IPS-NIHi11 (cell line): ENCODE data around the gene PPP1R13L.

ENCODE experiments used
- DNase-seq: peaks from one replicate; pipeline ENCODE4 v3.0.0; 2012; ENCODE audit warnings: mixed read lengths, low spot score

The PPP1R13L gene

DNA sequence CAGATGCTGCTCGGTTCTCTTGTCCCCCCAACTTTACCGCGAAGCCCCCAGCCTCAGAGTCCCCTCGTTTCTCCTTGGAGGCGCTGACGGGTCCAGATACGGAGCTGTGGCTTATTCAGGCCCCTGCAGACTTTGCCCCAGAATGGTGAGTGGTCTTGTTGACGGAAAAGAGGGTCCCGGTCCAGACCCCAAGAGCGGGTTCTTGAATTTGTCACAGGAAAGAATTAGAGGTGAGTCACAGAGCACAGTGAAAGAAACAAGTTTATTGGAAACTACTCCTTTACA, 2.2 kb upstream of the PPP1R13L start:
- no peak for DNase-seq

DNA sequence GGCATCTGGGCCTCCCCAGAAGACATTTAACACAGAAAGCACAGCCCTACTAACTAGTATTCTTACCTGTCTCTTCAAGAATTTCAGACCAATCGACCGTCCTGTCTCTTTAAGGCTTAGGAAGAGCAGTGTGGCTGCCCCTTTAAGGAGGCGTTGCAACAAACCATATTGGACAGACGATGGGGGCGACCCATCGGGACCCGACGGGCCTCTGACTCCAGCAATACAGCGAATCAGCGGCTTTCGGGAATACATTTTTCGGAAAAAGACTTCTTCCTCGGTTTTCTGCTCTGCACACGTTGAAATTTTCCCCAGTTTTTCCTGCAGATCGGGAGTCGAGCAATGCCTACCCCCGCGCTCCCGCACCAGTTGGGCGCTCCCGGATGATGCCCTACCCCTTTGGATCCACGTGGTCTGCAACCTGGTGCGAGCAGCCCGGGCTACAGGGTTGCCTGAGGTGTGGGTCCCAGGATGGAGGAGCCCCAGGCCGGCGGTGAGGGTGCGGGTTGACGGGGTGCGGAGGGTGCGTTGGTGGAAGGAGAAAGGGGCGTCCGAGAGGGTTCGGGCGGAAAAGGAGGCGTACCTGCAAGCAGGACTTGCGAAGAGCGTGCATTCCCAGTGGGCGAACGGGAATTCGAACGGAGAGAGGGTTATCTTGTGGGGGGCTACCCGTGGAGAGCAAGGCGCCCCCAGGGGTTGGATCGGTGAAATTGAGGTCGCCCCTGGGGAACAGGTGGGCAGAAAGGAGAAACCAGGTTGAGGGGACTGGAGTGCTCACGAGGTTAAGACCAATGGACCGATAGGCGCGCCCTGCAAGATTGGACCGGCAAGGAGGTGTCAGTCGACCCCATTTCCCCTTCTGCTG, 1.6 kb upstream of the PPP1R13L start, which contains the start of gene POLR1G:
TSS of gene POLR1G (plus strand) at position 419 of the 865 bp plus-strand sequence. CDS start at position 472, 53 bp downstream.
- peak; percentile 92 for DNase-seq

DNA sequence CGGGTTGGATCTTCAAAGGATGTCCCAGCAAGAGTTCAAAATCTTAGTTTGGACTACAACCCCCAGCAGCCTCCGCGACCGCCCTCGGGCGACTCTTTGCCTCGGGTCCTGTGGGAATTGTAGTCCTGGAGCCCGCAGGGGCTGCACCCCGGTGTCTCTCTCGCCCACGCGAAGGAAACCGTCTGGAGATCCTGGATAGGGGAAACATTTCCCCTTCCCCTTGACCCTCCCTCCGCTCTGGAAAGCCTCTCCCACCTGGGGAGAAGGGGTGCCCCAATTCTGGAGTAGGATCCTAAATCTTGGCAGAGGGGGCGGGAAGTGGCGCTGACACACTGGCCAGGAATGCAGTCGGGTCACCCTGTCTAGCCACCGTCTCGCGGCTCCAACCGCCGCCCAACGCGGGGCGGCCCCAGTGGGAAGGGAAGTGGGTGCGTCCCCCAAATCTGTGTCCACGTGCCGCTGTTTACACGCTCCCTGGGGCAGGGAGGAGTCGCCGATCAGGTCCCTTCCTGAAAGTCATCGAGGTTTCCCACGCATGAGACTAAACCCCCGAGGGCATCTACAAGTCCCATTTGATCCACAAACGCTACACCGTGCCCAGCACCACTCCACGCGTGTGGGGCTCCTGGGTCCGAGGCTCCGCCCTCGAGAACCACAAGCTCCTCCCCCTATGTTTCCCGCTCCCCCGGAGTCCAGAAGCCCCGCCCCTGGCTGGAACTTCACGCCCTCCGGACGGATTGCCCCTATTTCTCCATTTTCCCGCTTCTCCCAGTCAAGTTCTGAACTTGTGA, 761 bp upstream of the PPP1R13L start:
- DNase-seq = peak; percentile 87

DNA sequence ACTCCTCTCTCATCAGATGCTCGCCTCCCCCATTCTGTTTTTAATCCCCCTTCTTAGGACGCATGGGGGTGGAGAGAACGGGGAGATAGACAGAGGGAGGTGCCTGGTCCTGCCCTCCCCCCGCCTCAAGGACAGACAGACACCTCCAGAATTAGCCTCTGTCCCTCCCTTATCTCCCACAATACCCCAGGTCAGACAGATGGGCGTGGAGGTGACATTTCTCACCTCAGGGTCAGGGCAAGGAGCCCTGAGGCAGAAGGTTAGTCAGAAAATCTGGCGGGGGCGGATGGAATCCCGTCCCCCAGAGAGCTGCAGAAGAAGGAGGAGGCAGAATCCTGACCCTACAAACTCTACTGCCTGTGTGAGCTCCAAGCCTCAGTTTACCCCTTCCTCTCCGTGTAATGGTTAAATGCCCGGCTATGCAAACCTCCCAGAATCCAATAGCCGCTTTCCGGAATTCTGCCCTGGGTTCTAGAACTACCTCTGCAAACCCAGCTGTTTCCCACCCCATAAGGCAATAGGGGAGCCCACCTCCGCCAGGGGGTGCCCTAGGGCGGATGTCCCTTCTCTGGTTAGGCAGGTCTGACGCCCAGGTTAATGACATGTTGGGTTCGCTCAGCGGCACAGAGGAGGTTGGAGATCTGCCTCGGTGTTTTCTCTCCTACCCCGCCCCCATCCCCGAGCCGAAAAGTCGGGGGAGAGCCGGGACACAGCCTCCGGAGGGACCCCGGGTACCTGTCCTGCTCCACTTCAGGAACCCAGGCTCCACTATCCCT, 900 bp downstream of the PPP1R13L start:
- peak; percentile 78 for DNase-seq

DNA sequence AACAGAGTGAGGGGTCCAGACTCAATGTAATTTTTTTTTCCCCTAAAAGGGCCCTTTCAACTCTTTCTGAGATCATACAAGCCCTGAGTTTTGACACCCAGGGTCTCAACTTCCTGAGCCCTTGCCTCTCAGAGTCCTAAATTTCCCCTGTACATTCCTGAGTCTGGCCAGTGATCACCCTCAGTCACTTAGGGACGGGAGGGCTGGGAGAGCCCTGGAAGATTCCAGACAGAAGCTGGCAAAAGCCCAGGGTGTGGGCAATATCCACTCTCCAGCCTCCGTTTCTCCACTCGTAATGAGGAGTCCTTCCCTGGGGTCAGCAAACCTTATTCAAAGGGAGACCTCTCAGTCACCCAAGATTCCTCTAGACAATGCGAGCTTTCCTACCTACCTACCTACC, 1.6 kb downstream of the PPP1R13L start:
- no peak for DNase-seq

DNA sequence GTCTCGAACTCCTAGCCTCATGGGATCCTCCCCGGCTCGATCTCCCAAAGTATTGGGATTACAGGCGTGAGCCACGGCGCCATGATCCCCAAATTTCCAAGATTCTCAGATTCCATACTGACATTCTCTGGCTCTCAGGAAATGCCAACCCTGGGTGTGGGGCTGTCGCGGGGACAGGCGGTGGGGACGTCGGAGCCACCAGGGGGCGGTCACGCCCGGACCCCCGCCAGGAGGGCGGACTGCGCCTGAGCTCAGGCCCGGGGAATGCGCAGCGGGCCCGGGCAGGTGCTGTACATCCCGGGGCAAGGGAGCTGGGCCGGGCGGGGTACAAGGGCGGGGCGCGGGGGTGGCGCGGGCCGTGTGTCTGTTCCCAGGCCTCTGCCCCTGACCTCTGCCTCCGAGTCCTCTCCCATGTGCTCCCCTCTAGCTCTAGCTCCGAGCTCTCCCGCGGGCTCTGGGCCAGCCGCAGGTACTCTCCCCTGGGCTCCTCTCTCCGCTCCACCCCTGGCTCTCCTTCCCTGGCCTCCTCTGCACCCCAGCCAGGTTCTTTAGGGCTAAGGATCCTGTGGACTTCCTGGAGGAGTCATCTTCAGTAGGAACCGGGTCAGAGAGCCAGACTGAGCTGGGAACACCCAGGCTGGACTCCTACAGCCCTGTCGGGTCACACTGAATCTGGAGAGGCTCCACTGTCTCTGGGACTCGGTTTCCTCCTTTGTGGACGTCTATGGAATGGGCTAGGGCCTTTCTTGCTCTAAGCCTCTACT, 2.4 kb downstream of the PPP1R13L start:
- peak; percentile 77 for DNase-seq

DNA sequence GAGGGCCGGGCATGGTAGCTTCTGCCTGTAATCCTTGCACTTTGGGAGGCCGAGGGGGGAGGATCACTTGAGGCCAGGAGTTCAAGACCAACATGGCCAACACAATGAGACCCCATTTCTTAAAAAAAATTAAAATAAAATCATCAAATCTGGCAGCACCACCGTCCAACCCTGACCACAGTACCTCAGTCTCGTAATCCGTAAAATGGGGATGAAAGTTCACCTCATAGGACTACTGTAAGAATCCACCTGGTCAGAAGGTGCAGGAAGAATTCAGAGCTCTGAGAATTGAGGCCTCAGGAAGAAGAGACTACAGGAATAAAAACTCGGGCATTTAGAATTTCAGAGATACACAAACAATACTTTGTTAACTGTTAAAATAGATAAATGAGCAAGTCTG, 3.1 kb downstream of the PPP1R13L start:
- DNase-seq = no peak

DNA sequence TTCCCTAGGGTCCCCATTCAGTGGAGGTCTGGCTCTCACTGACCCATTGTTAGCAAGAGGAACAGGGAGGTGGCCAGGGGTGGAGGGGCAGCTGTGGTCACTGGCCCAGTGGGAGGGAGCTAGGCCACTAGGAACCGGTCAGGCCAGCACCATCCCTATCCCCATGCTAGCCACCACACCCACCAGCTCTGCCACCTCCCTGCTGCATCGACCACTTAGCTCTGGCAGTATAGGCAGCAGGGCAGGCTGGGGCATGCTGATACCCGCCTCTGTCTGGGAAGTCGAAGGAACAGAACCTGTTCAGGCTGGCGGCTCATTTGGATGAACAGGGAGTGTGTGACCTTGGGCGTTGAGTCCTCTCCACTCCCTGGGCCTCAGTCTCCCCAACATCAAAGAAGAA, 4.7 kb downstream of the PPP1R13L start:
- no peak for DNase-seq

DNA sequence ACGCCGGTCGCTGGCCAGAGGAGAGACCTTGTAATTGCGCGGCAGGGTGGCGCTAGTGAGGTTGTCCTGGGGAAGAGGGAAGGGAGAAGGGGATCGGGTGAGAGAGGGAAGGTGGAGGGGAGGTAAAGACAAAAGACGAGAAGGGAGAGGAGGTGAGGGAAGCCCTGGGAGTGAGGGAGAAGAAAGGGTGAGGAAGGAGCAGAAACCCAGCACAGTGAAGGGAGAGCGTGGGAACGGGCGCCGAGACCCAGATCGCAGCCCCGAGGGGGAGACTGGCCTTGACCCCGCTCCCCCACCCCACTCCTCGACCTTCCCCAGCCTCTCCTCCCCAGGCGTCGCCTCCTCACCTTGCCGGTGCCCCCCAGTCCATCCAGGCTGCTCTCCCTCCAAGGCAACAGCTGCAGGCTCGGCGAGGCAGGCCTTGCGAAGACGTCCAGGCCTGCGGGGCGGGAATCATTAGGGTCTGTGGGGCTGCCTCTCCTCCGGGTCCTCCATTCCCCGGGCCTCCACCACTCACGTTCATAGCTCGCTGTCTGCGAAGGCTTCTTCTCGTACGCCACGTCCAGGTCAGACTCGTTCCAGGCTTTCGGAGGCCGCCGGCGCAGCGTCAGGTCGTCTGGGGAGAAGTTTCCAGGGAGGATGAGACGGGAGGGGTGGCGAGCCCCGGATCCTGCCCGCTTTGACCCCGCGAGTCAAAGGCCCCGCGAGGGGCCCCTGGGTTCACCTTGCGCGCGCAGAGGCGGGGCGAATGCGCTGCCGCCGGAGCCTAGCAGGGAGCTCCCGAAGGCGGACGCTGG, 8.8 kb downstream of the PPP1R13L start:
- DNase-seq = peak; percentile 74

DNA sequence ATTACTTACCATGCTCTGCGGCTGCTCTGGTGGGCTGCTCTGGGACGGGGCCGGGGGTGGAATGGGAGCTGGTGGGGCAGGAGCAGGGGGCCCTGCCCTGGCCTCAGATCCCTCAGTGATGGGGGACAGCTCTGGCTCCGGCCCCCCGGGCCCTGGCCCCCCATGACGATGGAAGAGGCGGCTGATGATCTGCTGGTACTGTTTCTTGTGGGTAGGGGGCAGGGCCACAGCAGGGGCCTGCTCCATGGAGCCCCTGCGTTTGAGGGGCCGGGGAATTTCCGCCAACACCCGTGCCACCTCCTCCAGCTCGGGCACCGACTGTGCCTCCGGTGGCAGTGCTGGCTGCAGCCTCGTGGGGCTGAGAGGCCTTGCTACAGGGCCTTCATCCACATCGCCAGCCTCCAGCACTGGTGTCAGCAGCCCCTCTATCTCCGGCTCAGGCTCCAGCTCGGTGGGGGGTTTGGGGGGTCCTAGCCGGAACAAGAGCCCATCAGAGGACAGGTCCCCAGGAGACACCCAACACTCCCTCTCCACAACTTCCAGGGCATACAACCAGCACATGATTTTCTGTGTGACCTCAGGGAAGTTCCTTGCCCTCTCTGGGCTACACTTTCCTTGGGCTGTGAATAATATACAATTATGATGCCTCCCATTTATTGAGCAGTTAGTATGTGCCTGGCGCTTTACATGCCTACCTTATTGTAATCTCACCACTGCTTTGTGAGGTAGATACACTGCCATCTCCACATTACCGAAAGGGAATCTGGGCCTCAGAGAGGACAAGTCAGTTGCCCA, 12.8 kb downstream of the PPP1R13L start:
- no peak for DNase-seq

DNA sequence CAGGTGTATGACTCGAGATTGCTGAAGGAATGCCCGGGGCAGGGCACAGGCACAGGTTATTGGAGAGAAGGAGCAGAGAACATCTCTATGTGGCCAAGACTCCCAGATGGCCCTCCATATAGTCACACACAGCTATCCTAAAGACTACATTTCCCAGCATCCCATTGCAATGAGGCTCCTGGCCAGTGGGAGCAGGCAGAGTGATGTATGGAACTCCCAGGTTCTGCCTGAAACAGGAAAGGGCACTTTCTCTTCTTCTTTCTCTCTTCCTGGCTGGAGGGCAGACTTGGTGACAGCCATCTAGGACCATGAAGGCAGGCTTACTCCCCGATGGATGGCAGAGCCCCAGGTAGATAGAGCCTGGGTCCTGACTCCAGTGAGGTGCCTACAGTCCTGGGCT, 13.5 kb downstream of the PPP1R13L start:
- peak; percentile 53 for DNase-seq

DNA sequence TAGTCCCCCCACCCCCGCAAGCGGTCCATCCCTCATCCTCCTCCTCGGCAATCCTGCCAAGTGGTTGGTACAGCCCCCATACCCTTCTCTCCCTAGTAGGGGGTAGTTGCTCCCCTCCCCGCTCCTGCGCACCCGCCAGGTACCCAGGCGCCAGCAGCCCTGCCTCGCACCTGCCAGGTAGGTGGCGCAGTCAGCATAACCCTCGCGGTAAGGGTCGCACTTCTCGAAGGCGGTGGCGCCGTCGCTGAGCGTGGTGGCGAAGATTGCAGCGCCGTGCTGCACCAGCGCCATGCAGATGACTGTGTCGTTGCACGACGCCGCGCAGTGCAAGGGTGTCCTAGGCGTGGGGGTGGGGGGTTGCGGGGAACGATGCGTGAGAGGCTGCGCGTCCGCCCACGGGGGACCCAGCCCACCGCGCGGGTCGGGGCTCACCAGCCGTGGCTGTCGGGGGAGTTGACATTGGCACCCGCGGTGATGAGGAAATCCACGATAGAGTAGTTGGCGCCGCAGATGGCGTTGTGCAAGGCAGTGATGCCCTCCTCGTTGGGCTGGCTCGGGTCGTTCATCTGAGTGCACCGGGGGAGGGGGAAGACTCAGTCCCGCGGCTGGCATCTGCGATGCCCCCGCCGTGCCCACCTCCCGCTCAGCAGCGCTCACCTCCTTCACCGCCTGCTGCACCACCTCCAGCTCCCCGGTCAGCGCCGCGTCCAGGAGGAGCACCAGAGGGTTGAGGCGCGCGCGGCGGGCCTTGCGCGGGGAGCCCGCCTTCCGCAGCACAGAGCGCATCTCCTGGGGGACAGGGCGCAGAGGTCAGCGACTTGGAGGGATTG, 19.3 kb downstream of the PPP1R13L start:
- no peak for DNase-seq

DNA sequence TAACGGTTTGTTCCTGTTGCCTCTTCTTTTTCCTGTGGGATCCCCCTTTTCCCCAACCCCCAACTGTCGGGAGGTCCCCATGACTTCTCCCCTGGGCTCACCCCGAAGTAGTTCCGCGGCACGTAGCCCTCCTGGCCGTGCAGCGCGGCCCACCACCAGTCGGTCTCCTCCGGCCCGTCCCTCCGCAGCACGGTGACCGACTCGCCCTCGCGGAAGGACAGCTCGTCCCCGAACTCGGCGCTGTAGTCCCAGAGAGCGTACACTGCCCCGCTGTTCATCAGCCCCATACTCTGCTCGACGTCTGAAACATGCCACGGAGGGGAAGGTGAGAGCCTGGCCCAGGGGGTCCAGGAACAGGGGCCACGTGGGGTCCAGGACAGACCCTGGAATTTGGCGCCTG, 22.4 kb downstream of the PPP1R13L start:
- DNase-seq = no peak

DNA sequence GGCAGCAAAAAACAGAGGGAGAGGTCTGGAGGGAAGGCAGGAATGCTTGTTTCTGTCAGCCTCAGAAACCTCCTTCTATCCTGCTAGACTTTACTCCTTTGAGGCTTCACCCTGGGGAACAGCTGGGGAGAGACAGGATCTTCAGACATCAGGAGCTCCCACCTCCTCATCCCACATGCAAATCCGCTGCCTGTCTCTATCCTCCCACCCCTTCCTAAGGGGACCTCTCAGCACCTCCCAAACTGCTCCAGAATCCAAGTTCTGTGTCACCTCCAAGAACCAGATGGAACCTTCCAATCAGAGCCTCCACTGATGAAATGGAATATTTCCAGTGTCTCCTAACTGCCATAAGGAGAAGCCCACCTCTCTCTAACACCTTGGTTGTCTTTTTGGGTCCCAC, 24.8 kb downstream of the PPP1R13L start:
- no peak for DNase-seq

DNA sequence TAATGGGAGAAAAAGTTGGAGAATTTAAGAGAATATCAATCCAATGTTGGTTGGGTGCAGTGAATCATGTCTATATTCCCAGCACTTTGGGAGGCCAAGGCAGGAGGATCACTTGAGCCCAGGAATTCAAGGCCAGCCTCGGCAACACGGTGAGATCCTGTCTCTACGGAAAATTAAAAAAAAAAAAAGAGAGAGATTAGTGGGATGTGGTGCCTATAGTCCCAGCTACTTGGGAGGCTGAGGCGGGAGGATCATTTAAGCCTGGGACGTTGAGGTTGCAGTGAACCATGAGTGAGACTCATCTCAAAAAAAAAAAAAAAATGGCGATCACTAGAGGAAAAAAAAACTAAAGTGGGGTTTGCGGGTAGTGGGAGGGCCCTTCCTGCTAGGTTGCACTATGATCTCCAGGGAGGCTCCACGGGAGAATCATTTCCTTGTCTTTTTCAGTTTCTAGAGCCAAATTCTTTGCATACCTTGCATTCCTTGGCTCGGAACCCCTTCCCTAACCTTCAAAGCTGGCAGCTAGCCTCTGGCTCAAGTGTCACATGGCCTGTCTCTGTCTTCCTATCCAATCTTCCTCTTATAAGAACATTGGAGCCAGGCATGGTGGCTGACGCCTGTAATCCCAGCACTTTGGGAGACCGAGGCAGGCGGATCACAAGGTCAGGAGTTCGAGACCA, 28.7 kb downstream of the PPP1R13L start:
- DNase-seq = peak; percentile 73

DNA sequence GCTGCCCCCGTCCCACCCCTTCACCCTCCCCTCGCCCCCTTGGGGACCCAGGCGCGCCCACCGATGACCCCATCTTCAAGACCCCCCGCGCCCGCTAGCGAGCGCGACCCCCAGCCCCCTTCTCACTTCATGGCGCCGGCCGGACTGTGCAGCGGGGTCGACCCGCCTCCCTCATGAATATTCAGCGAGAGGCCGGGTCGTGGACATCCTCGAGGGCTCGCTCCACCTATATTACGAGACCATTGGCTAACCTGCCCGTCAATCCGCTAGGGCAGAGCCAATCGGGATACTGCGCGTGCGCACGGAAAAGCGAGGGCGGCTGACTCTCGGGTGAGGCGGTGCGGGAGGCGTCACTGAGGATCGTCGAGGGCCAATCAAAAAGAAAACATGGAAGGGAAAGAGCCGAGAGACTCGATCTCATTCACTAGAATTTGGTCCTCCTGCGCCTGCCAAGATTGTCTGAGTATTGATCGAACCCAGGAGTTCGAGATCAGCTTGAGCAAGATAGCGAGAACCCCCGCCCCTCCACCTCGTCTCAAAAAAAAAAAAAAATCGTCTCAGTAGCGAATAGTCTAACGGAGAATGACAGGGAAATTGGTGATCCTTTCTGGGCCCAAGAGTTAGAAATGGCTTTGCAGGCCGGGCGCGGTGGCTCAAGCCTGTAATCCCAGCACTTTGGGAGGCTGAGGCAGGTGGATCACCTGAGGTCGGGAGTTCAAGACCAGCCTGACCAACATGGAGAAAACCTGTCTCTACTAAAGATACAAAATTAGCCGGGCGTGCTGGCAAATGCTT, 34.3 kb downstream of the PPP1R13L start, which contains the start of gene ERCC2:
TSS of gene ERCC2 (minus strand) at position 164 of the 795 bp plus-strand sequence. CDS start at position 131, 33 bp downstream.
- peak; percentile 100 for DNase-seq

DNA sequence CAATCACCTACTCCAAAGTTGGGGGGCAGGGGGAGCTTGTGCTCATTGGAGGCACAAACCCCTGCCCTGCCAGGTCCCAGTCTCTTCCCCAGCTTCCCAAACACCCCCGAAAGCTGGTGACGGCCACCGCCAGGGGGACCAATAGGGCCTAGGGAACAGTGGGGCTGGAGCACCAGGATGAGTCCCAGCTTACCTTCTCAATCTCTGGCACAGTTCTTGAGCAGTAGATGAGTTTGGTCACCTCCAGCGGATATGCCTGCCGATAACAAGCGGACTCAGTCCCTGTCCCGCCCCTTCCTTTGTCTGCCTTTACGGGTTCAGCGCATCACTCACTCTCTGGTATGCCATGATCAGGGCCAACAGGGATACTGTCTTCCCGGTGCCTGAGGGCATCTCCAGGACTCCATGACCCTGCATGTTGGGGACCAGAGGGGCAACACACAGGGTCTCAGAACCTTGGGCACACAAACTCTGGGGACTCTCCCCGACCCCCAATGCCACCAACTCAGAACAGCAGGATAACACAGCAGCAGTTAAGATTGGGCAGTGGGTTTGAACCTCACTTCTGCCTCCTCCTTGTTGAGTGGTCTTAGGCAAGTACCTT, 36.0 kb downstream of the PPP1R13L start:
- DNase-seq = peak; percentile 22
